Measurements from ENCODE around the gene TBX4. TPM values are rescaled to one million over a fixed set of nuclear protein-coding genes. Genes with fewer than 3 reads are reported as not detected.

The TBX4 gene
- total and polyA plus RNA-seq, 2 of the 13 experiments (the other 11 are each of a cell fraction or from before 2014, with no cell fraction given), result 0.11 to 1.1 TPM

GRCh38 chr17:61494325-61495160 lies 42.3 kb downstream of the TBX4 start (continued):
- TF ChIP-seq ARID5B (CRISPR knock-in tag; IDR thresholded peaks at IDR 0.05), result peak; percentile 78
- TF ChIP-seq FOXO4 (CRISPR knock-in tag; conservative IDR thresholded peaks at IDR 0.05), result no peak
- no peak for TF ChIP-seq ZSCAN9 (CRISPR knock-in tag; IDR thresholded peaks at IDR 0.05; ENCODE audit: borderline replicate concordance)
- TF ChIP-seq SAFB2 (CRISPR knock-in tag; IDR thresholded peaks at IDR 0.05; ENCODE audit: borderline replicate concordance, low read depth), result no peak
- 0 out of 2 replicates have a peak, but pooled peaks have one; percentile 48 for TF ChIP-seq RXRB (CRISPR knock-in tag; IDR thresholded peaks at IDR 0.05; ENCODE audit: borderline replicate concordance)
- TF ChIP-seq THRA (CRISPR knock-in tag; IDR thresholded peaks at IDR 0.05; ENCODE audit: borderline replicate concordance), result peak; percentile 72; the same call in 1 of the 2 replicates
- no peak for TF ChIP-seq ATF3 (CRISPR knock-in tag; IDR thresholded peaks at IDR 0.05)
- peak; percentile 79 for TF ChIP-seq ZNF687 (CRISPR knock-in tag; IDR thresholded peaks at IDR 0.05)
- TF ChIP-seq ZNF430 (CRISPR knock-in tag; IDR thresholded peaks at IDR 0.05), result peak; percentile 20; the same call in 1 of the 2 replicates

Data from HepG2 (cell line).